Measurements from ENCODE around the gene ACVR2A.

ACVR2A gene

DNA sequence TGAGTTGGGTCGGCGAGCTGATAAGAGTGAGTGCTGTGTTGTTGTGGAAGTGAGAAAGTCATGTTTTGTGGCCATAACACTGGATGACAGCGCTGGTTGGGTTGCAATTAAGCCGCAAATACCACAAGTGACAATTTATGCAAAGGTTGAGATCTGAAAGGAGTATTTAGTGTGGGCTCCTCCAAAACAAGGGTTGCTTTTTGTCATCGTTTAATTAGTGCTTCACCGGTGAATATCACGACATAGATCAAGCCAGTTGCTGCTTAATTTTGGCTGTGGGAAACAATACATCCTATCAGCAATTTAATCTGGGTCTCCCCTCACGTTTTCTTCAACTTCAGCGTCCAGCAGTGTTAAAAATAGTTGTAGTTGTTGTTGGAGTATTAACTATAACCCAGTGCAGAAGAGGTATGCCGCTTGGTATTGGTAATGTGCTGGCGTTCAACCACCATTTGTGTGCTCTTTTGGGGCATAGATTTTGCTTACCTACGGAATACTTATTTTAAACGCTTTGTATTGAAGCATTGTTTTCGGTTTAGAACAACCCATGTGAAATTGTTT lies 662 bp downstream of the ACVR2A start:
- Mint-ChIP-seq H3K9me3 (no peaks in the 10 kb centered on the region), H3K36me3 (ENCODE audit: low read depth) (peaks cover 13% of the 10 kb centered on the region), H3K27me3 (peaks cover 21% of the 10 kb centered on the region), H3K4me1 (ENCODE audit: low read depth) (peaks cover 51% of the 10 kb centered on the region), H3K27ac (peak overlapping the region; percentile 92), H3K4me3 (peak overlapping the region; percentile 91)
- DNase-seq, result peak; percentile 54

DNA sequence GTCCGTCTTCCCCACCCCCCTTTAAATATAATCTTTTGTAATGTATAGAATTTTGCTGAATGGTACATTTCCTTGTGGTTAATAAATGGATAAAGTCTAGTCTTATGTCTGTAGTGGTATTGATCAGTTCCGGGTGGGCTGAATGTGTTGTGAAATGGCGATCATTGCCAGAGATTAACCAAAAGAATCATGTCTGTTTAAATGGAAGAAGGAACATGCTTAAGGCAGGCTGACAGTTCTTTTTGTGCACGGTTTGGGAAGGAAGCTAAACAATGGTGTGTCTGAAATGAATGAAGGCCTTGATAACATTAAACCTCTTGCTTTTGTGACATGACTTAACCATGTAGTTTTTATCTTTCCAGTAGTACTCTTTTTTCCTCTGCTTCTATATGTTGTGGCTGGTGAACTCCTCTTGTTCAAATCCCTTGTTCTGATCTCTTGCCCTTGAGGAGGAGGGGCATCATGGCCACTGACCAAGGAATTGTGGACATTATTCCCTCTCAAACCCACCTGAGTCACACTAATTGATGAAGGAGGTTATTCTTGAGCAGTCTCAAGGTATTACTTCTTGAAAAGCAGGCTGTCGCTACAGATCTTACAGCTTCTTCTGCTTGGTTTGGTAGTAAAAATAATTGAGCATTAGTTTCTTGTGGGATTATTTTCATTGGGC lies 1.7 kb downstream of the ACVR2A start:
- peaks cover 62% of the 10 kb centered on the region for H3K4me1 Mint-ChIP-seq (ENCODE audit: low read depth)
- peak overlapping the region; percentile 91 for H3K4me3 Mint-ChIP-seq
- H3K9me3 Mint-ChIP-seq, result no peaks in the 10 kb centered on the region
- H3K27me3 Mint-ChIP-seq, result peaks cover 21% of the 10 kb centered on the region
- peaks cover 13% of the 10 kb centered on the region for H3K36me3 Mint-ChIP-seq (ENCODE audit: low read depth)
- no peak for DNase-seq
- H3K27ac Mint-ChIP-seq, result no peak overlapping the region

DNA sequence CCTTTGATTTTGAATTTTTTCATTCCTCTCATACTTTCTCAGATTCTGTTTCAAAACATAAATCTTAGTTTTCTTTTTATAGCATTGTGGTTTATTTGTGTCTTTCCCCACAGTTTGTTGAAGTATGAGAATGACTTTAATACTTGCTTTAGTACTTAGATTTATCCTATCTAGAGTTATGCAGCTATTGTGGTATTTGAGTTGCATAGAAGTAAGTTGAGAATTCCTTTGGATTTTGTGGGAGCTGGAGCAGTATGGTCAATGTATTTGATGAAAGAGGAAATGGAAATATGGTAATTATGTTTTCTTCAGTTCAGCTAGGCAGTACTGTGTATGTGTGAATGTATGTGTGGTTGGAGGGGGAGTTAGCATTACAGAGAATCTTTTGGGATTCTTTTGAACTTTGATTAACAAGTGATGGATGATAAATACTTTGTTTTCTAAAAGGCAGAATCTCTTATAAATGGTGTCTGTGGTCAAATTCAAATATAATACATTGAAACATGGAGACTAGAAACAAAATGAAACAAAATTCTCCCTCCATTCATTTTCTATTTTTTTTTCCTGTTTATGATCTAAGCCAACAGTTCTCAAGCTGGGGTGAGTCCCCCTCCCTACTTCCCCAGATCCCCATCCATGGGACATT lies 3.0 kb downstream of the ACVR2A start:
- H3K27ac Mint-ChIP-seq, result no peak overlapping the region
- H3K4me1 Mint-ChIP-seq (ENCODE audit: low read depth), result peaks cover 66% of the 10 kb centered on the region
- DNase-seq, result no peak
- no peaks in the 10 kb centered on the region for H3K9me3 Mint-ChIP-seq
- H3K4me3 Mint-ChIP-seq, result peak overlapping the region; percentile 5
- peaks cover 12% of the 10 kb centered on the region for H3K27me3 Mint-ChIP-seq
- H3K36me3 Mint-ChIP-seq (ENCODE audit: low read depth), result peaks cover 13% of the 10 kb centered on the region

DNA sequence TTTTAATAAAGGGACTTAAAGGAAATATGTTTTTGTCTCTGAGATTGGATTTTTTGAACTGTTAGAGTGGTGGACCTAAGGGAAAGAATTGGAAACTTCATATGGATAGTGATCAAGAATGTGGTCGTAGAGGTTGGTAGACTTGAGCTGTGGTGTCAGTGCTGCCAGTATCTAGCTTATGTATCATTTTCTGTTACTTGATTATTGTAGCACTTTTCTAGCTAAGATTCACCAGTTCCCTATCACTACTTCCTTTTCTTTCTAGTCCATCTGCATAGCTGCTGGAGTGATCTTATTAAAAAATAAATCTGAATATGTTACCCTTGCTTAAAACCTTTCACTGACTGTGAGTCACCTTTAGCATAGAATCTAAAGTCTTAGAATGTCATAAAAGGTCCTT lies 6.0 kb downstream of the ACVR2A start:
- Mint-ChIP-seq H3K27ac (no peak overlapping the region), H3K4me3 (no peak overlapping the region), H3K4me1 (ENCODE audit: low read depth) (peaks cover 70% of the 10 kb centered on the region), H3K36me3 (ENCODE audit: low read depth) (no peaks in the 10 kb centered on the region), H3K27me3 (peaks cover 5% of the 10 kb centered on the region), H3K9me3 (no peaks in the 10 kb centered on the region)
- no peak for DNase-seq

DNA sequence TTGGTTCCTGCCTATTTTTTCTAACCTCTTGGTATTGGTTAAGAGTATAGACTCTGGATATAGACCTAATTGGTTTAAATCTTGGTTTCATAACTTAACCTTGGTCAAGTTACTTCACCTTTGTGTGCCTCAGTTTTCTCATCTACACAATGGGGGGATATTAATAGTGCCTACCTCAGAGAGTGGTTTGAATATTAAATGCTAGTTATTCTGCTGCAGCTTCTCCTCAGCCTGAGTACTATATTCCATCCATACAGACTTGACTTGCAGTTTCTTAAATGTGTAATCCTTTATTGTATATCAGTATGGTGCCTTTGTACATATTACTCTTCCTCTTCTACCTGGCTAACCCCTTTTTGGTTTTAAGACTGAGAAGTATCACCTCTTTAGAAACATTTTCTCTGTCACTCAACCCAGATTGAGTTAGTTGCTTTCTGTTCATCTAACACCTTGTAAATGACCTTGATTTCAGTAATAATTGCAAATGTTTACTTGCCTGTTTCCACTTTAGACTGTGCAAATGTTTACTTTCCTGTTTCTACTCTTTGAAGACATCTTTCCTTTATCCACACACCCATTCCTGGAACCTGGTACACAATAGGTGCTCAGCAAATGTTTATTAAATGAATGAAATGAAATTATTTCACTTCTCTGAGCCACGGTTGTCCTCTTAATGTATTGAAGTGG lies 6.6 kb downstream of the ACVR2A start:
- DNase-seq, result no peak
- no peak overlapping the region for H3K4me3 Mint-ChIP-seq
- H3K9me3 Mint-ChIP-seq, result no peaks in the 10 kb centered on the region
- H3K27me3 Mint-ChIP-seq, result peaks cover 3% of the 10 kb centered on the region
- H3K36me3 Mint-ChIP-seq (ENCODE audit: low read depth), result no peaks in the 10 kb centered on the region
- H3K4me1 Mint-ChIP-seq (ENCODE audit: low read depth), result peaks cover 66% of the 10 kb centered on the region
- no peak overlapping the region for H3K27ac Mint-ChIP-seq

DNA sequence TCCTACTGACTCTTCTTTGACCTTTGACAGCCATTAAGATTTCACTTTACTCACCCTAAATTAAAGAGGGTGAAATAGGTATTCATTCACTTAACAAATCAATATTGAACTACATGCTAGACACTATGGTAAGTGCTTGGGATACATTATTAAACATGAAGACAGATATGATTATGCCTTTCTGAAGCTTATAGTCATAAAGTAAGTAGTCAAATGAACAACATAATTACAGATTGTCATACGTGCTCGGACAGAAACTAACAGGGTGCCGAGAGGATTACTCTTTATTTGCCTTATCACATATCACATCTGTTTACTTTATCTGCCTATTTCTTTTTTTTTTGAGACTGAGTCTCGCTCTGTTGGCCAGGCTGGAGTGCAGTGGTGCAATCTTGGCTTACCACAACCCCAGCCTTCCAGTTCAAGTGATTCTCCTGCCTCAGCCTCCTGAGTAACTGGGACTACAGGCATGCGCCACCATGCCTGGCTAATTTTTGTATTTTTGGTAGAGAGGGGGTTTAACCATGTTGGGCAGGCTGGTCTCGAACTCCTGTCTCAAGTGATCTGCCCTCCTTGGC lies 9.8 kb downstream of the ACVR2A start:
- peaks cover 63% of the 10 kb centered on the region for H3K4me1 Mint-ChIP-seq (ENCODE audit: low read depth)

DNA sequence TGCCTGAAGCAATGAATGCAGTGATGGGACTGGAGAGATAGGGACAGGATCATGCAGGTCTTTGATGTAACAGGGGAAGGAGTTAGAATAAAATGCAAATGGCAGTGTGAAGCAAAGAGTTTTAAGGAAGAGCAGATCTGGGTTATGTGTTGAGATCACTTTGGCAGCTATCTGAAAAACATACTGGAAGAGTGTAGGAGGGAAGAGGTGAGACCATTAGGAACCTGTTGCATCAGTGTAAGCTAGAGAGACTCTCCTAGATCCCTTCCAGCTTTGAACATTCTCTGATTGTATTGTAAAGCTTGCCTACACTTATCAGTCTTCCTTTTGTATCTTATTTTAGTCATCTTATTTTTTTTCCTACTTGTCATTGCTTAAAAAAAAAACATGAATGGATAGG lies 10.5 kb downstream of the ACVR2A start:
- no peak for DNase-seq
- Mint-ChIP-seq H3K4me1 (ENCODE audit: low read depth) (peaks cover 61% of the 10 kb centered on the region), H3K36me3 (ENCODE audit: low read depth) (no peaks in the 10 kb centered on the region), H3K9me3 (no peaks in the 10 kb centered on the region), H3K4me3 (no peak overlapping the region), H3K27ac (no peak overlapping the region), H3K27me3 (no peaks in the 10 kb centered on the region)

More for the DNA sequence above, 9.8 kb downstream of the ACVR2A start:
- Mint-ChIP-seq H3K27me3 (no peaks in the 10 kb centered on the region), H3K4me3 (no peak overlapping the region), H3K27ac (no peak overlapping the region), H3K36me3 (ENCODE audit: low read depth) (no peaks in the 10 kb centered on the region), H3K9me3 (no peaks in the 10 kb centered on the region)
- no peak for DNase-seq

DNA sequence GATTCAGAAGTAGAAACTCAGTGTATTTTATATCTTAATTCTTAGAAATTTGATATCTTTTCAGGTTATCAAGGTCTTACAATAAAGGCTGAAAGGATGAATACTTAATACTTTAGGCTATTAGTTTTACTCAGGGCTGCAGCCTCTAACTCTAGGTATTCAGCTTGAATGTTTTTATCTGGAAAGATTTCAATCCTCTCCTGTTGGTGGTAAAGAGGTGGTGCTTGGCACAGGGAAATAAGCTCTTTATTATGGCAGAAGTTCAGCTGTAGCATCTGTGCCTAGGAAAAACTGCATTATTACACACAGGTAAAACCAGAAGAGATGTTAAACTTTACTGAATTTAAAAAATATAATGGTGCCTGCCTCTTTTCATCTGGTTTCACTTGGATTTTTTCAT lies 11.1 kb downstream of the ACVR2A start:
- no peaks in the 10 kb centered on the region for H3K27me3 Mint-ChIP-seq
- no peak for DNase-seq
- no peaks in the 10 kb centered on the region for H3K36me3 Mint-ChIP-seq (ENCODE audit: low read depth)
- peaks cover 58% of the 10 kb centered on the region for H3K4me1 Mint-ChIP-seq (ENCODE audit: low read depth)
- H3K27ac Mint-ChIP-seq, result no peak overlapping the region
- no peak overlapping the region for H3K4me3 Mint-ChIP-seq
- no peaks in the 10 kb centered on the region for H3K9me3 Mint-ChIP-seq

DNA sequence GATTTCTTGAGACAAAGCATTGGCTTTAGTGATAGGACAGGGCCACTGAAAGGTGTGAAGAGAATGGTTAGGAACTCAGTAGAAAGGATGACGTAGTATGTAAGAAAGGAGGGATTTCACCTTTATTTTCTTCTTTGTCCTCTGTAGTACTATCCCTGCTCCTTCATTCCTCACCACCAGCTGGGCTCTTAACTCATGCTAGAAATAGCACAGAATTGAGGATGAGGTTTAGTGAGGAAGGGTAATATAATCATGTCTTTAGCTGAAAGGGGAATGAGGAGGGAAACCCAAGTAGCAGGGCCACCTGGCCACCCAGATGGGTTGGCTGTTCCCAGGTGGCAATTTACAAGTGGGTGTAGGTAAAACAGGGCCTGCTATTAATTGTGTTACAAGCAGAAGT lies 15.2 kb downstream of the ACVR2A start:
- Mint-ChIP-seq H3K27me3 (no peaks in the 10 kb centered on the region), H3K36me3 (ENCODE audit: low read depth) (no peaks in the 10 kb centered on the region), H3K9me3 (no peaks in the 10 kb centered on the region), H3K27ac (no peak overlapping the region), H3K4me1 (ENCODE audit: low read depth) (peaks cover 60% of the 10 kb centered on the region), H3K4me3 (no peak overlapping the region)
- DNase-seq, result no peak

DNA sequence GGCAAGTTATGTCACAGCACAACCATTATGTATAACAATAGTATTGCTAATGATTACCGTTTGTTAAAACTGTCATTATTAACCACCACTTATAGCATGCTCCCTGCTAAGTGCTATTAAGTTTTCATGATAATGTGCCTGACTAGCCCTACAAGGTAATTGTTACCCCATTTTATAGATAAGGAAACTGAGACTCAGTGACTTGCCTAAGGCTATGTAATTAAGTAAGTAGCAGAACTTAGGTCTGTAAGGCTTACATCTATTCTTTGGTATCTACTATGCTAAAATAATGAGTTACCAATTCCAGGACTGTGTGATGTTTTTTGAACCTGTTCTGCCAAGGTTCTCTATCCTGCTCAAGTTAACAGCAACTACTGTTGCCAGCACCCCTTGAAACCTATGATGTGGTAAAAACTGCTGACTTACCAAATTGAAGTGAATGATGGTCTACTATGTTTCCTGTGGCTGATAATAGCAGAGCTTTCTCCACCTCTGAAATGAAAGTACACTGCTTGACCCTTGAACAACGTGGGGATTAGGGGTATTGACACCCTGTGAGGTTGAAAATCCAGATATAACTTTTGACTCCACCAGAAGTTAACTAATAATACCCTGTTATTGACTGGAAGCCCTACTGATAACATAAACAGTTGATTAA lies 18.2 kb downstream of the ACVR2A start:
- no peaks in the 10 kb centered on the region for H3K36me3 Mint-ChIP-seq (ENCODE audit: low read depth)
- no peak overlapping the region for H3K4me3 Mint-ChIP-seq
- no peak overlapping the region for H3K27ac Mint-ChIP-seq
- no peak for DNase-seq
- H3K27me3 Mint-ChIP-seq, result no peaks in the 10 kb centered on the region
- no peaks in the 10 kb centered on the region for H3K9me3 Mint-ChIP-seq
- peaks cover 42% of the 10 kb centered on the region for H3K4me1 Mint-ChIP-seq (ENCODE audit: low read depth)

DNA sequence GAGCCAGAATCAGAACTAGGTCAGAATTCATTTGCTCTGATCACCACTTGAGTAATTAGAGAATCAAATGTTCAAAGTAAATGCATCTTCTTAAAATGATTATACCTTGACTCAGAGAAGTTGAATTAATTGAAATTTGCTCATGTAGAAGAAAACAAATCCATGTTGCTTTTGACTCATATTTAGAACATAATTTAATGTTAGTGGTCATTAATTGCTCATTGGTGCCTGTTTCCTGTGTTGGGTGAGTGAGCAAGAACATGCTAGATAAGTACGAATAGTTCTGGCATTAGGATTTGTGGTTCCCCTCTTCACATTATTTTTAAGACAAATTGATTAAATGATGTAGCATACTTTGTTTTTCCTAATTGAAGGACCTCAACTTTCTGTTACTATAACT lies 19.0 kb downstream of the ACVR2A start:
- Mint-ChIP-seq H3K27me3 (no peaks in the 10 kb centered on the region), H3K27ac (no peak overlapping the region), H3K4me3 (no peak overlapping the region), H3K9me3 (no peaks in the 10 kb centered on the region), H3K36me3 (ENCODE audit: low read depth) (no peaks in the 10 kb centered on the region), H3K4me1 (ENCODE audit: low read depth) (peaks cover 38% of the 10 kb centered on the region)
- DNase-seq, result no peak

DNA sequence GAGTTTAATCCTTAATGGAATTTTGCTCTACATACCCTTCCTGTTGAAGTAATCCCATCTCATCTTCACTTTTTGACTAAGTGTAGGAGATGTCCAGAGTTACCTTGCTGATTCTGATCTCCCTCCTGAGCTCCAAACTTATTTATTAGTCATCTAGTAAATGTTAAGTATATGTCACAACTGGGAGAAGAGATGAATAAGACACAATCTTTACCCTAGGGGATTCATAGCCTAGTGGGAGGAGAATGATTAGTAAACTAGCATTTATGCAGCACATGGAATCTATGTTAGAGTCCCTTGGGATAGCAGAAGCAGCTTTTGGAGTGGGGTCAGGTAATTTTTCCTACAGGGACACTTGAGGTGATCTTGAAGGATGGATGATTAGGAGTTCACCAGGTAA lies 20.7 kb downstream of the ACVR2A start:
- Mint-ChIP-seq H3K27ac (no peak overlapping the region), H3K4me1 (ENCODE audit: low read depth) (peaks cover 39% of the 10 kb centered on the region), H3K36me3 (ENCODE audit: low read depth) (no peaks in the 10 kb centered on the region), H3K27me3 (no peaks in the 10 kb centered on the region), H3K9me3 (no peaks in the 10 kb centered on the region), H3K4me3 (no peak overlapping the region)
- no peak for DNase-seq

DNA sequence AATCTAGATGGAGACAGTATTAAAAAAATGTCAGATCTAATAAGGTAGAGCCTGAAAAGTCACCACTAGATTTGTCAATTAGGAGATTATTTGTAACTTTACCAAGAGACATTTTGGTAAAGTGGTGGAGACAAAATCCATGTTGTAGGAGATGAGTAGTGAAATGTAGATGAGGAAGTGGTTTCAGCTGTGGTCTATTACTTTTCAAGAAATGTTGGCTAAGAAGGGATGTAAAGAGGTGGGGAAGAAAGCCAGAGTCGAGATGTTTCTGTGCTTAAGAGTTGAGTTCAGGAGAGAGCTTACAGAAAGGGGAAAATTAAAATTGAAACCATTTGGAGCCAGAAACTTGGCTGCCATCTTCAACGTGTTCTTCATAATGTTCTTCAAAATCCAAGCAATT lies 22.2 kb downstream of the ACVR2A start:
- no peaks in the 10 kb centered on the region for H3K9me3 Mint-ChIP-seq
- H3K36me3 Mint-ChIP-seq (ENCODE audit: low read depth), result no peaks in the 10 kb centered on the region
- peaks cover 37% of the 10 kb centered on the region for H3K4me1 Mint-ChIP-seq (ENCODE audit: low read depth)
- no peaks in the 10 kb centered on the region for H3K27me3 Mint-ChIP-seq
- no peak for DNase-seq
- H3K27ac Mint-ChIP-seq, result no peak overlapping the region
- H3K4me3 Mint-ChIP-seq, result no peak overlapping the region

DNA sequence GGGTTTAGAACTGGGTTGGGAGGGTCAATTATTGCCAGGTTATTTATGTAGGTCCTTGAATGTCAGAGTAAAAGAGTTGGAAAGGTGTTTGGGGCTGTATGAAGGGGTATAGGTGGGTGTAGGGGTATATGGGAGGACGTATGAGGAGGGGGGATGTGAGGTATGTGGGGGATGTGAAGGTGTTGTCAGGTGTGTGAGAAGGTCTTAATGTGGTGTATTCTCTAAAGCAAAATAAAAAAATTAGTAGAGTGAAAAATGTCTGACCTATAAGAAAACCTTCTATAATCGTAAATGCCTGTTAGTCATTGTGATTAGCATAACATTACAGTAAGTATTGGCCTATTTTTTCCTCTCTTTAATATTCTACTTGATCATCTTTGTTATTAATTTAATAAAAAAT lies 25.1 kb downstream of the ACVR2A start:
- Mint-ChIP-seq H3K9me3 (peaks cover 3% of the 10 kb centered on the region), H3K36me3 (ENCODE audit: low read depth) (peaks cover 4% of the 10 kb centered on the region), H3K4me3 (no peak overlapping the region), H3K27ac (no peak overlapping the region), H3K27me3 (no peaks in the 10 kb centered on the region), H3K4me1 (ENCODE audit: low read depth) (peaks cover 37% of the 10 kb centered on the region)
- no peak for DNase-seq
